Prostate gland (tissue), 2 donors: ENCODE data around the gene CDC42BPA.

Source experiments
- POLR2A ChIP-seq: fragments of 450-650 bp; IDR thresholded peaks from one replicate; pipeline ENCODE4 v1.6.1; 2016; ENCODE audit warnings: antibody characterized with exemption, mild to moderate bottlenecking
- TF ChIP-seq, protein P1 (sequence below), 4 experiments: fragments of 200-600 bp in 2 of 4; fragments of 450-650 bp in 2 of 4; sonication (generic) in 2 of 4; IDR thresholded peaks; 1 replicate in 3 of 4; 2 replicates in 1 of 4; pipeline ENCODE4 v1.5.1; 2016 to 2019; ENCODE audit warnings: antibody characterized with exemption in 4 of 4, mild to moderate bottlenecking in 2 of 4, moderate library complexity in 2 of 4

DNA sequence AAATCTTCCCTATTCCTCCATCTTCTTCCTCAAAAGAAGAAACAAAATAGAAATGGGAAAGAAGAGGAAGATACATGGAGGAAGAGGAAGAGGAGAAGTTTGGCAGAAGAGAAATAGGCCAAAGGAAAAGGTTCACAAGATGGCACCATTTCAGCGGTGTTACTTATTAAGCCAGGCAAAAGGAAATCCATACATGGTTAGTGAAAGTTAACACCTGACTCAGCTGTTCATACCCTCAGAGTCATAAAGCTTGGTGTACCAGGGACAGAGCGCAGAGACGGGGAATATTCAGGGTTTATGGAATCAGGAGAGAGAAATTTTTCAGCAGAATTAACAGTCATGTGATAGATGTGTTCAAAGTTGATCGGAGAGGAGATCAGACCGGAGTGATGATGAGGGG, 307.6 kb downstream of the CDC42BPA start:
- TF ChIP-seq POLR2A = no peak
- TF ChIP-seq, protein P1, sequence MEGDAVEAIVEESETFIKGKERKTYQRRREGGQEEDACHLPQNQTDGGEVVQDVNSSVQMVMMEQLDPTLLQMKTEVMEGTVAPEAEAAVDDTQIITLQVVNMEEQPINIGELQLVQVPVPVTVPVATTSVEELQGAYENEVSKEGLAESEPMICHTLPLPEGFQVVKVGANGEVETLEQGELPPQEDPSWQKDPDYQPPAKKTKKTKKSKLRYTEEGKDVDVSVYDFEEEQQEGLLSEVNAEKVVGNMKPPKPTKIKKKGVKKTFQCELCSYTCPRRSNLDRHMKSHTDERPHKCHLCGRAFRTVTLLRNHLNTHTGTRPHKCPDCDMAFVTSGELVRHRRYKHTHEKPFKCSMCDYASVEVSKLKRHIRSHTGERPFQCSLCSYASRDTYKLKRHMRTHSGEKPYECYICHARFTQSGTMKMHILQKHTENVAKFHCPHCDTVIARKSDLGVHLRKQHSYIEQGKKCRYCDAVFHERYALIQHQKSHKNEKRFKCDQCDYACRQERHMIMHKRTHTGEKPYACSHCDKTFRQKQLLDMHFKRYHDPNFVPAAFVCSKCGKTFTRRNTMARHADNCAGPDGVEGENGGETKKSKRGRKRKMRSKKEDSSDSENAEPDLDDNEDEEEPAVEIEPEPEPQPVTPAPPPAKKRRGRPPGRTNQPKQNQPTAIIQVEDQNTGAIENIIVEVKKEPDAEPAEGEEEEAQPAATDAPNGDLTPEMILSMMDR (IDR thresholded peaks at IDR 0.05) = no peak
